ENCODE data around the gene PFKP.

The PFKP gene

GRCh38 chr10:3071405-3072198, 4.3 kb downstream of the PFKP start:
- no peak for DNase-seq (ENCODE audit: low read depth)

- DNase-seq (ENCODE audit: low read depth): no peak
Measured at GRCh38 chr10:3072641-3073360, 5.5 kb downstream of the PFKP start.

- DNase-seq (ENCODE audit: low read depth): no peak
Measured at GRCh38 chr10:3074145-3074665, 6.9 kb downstream of the PFKP start.

GRCh38 chr10:3074985-3075600, 7.7 kb downstream of the PFKP start:
- DNase-seq (ENCODE audit: low read depth): no peak

GRCh38 chr10:3076138-3076537, 8.8 kb downstream of the PFKP start:
- no peak for DNase-seq (ENCODE audit: low read depth)

GRCh38 chr10:3077509-3077908, 10.2 kb downstream of the PFKP start:
- DNase-seq (ENCODE audit: low read depth): no peak

GRCh38 chr10:3077940-3078630, 10.7 kb downstream of the PFKP start:
- no peak for DNase-seq (ENCODE audit: low read depth)

GRCh38 chr10:3081383-3081981, 14.1 kb downstream of the PFKP start:
- no peak for DNase-seq (ENCODE audit: low read depth)

GRCh38 chr10:3082290-3082689, 14.9 kb downstream of the PFKP start:
- no peak for DNase-seq (ENCODE audit: low read depth)

GRCh38 chr10:3085785-3086567, 18.6 kb downstream of the PFKP start:
- no peak for DNase-seq (ENCODE audit: low read depth)

- no peak for DNase-seq (ENCODE audit: low read depth)
Measured at GRCh38 chr10:3090388-3090787, 23.0 kb downstream of the PFKP start.

GRCh38 chr10:3090914-3091787, 23.8 kb downstream of the PFKP start:
- DNase-seq (ENCODE audit: low read depth): no peak

GRCh38 chr10:3091921-3092320, 24.6 kb downstream of the PFKP start:
- no peak for DNase-seq (ENCODE audit: low read depth)

- DNase-seq (ENCODE audit: low read depth): no peak
Measured at GRCh38 chr10:3093996-3094395, 26.6 kb downstream of the PFKP start.

GRCh38 chr10:3094609-3095036, 27.3 kb downstream of the PFKP start:
- no peak for DNase-seq (ENCODE audit: low read depth)

- peak; percentile 97 for DNase-seq (ENCODE audit: low read depth)
Measured at GRCh38 chr10:3095373-3096139, 28.2 kb downstream of the PFKP start.

GRCh38 chr10:3096149-3096548, 28.8 kb downstream of the PFKP start:
- no peak for DNase-seq (ENCODE audit: low read depth)

GRCh38 chr10:3097160-3097559, 29.8 kb downstream of the PFKP start:
- DNase-seq (ENCODE audit: low read depth): no peak

GRCh38 chr10:3098689-3099088, 31.3 kb downstream of the PFKP start:
- no peak for DNase-seq (ENCODE audit: low read depth)
